Osteoblast (primary cell): ENCODE results near the gene HOXB13. TPM values are rescaled to one million over a fixed set of nuclear protein-coding genes. Genes with fewer than 3 reads are reported as not detected.

Experiments used
- DNase-seq: peaks from one replicate; pipeline ENCODE4 v3.0.0; 2011; ENCODE audit warnings: low spot score, mixed read lengths; ENCODE audit not compliant: insufficient read length; ENCODE audit errors: missing footprints
- H2AFZ ChIP-seq: 2 replicates; pipeline ENCODE4 v1.6.0; 2011; ENCODE audit warnings: mild to moderate bottlenecking, low read length
- H3K27ac ChIP-seq: 2 replicates; pipeline ENCODE4 v1.5.1; 2011; ENCODE audit warnings: mild to moderate bottlenecking, low read depth, low read length, moderate library complexity
- H3K27me3 ChIP-seq: 2 replicates; pipeline ENCODE4 v1.6.0; 2012; ENCODE audit warnings: mild to moderate bottlenecking, control low read depth, inconsistent platforms, low read length, moderate library complexity; ENCODE audit not compliant: insufficient read depth
- H3K36me3 ChIP-seq: 2 replicates; pipeline ENCODE4 v1.5.1; 2011; ENCODE audit warnings: mild to moderate bottlenecking, low read length, control low read depth, moderate library complexity; ENCODE audit not compliant: insufficient read depth
- H3K4me1 ChIP-seq: 2 replicates; pipeline ENCODE4 v1.5.1; 2011; ENCODE audit warnings: mild to moderate bottlenecking, low read length, control low read depth, moderate library complexity; ENCODE audit not compliant: insufficient read depth
- H3K4me2 ChIP-seq: 2 replicates; pipeline ENCODE4 v1.6.0; 2011; ENCODE audit warnings: mild to moderate bottlenecking, low read length; ENCODE audit not compliant: insufficient read depth
- H3K4me3 ChIP-seq: fragments of 200-600 bp; sonication (generic); 3 replicates; pipeline ENCODE4 v1.5.1; 2012; ENCODE audit warnings: mild to moderate bottlenecking, low read length, inconsistent platforms; ENCODE audit not compliant: insufficient read depth
- H3K79me2 ChIP-seq: 2 replicates; pipeline ENCODE4 v1.6.0; 2012; ENCODE audit warnings: mild to moderate bottlenecking, low read length, control low read depth, inconsistent platforms; ENCODE audit not compliant: insufficient read depth
- H3K9me3 ChIP-seq: 2 replicates; pipeline ENCODE4 v1.5.1; 2011; ENCODE audit warnings: low read depth, low read length, control low read depth
- H4K20me1 ChIP-seq: 2 replicates; pipeline ENCODE4 v1.6.0; 2012; ENCODE audit warnings: mild to moderate bottlenecking, low read length, control low read depth; ENCODE audit not compliant: insufficient read depth
- small RNA-seq: library from RNA; depleted of rRNA; stranded (forward); fragments of <200 nt; gene quantifications from one replicate; pipeline ENCODE3, GENCODE V24; 2012
- total RNA-seq: library from RNA; depleted of rRNA; stranded (reverse); fragments of >200 nt; gene quantifications from 2 replicates; pipeline ENCODE4 v1.2.3, GENCODE V29; 2012
- TF ChIP-seq, protein P1 (sequence below): IDR thresholded peaks from 2 replicates; pipeline ENCODE4 v1.5.1; 2011; ENCODE audit warnings: mild to moderate bottlenecking, low read depth, low read length, moderate library complexity; ENCODE audit errors: extremely low read depth

HOXB13 gene
- total RNA-seq, 1 donor, result not detected

GRCh38 chr17:48678141-48678971 lies 50.2 kb downstream of the HOXB13 start:
- peaks cover 22% of the 10 kb centered on the region for H3K27me3 ChIP-seq
- H3K36me3 ChIP-seq, result no peaks in the 10 kb centered on the region
- no peaks in the 10 kb centered on the region for H3K9me3 ChIP-seq
- H3K4me3 ChIP-seq, result no peak overlapping the region
- DNase-seq, result peak; percentile 89
- TF ChIP-seq, protein P1, sequence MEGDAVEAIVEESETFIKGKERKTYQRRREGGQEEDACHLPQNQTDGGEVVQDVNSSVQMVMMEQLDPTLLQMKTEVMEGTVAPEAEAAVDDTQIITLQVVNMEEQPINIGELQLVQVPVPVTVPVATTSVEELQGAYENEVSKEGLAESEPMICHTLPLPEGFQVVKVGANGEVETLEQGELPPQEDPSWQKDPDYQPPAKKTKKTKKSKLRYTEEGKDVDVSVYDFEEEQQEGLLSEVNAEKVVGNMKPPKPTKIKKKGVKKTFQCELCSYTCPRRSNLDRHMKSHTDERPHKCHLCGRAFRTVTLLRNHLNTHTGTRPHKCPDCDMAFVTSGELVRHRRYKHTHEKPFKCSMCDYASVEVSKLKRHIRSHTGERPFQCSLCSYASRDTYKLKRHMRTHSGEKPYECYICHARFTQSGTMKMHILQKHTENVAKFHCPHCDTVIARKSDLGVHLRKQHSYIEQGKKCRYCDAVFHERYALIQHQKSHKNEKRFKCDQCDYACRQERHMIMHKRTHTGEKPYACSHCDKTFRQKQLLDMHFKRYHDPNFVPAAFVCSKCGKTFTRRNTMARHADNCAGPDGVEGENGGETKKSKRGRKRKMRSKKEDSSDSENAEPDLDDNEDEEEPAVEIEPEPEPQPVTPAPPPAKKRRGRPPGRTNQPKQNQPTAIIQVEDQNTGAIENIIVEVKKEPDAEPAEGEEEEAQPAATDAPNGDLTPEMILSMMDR, result peak; percentile 78
- no peak overlapping the region for H3K27ac ChIP-seq
- H2AFZ ChIP-seq, result peak overlapping the region; percentile 32
- no peaks in the 10 kb centered on the region for H4K20me1 ChIP-seq
- no peaks in the 10 kb centered on the region for H3K4me1 ChIP-seq
- no peaks in the 10 kb centered on the region for H3K79me2 ChIP-seq
- H3K4me2 ChIP-seq, result peak overlapping the region; percentile 33

DNA sequence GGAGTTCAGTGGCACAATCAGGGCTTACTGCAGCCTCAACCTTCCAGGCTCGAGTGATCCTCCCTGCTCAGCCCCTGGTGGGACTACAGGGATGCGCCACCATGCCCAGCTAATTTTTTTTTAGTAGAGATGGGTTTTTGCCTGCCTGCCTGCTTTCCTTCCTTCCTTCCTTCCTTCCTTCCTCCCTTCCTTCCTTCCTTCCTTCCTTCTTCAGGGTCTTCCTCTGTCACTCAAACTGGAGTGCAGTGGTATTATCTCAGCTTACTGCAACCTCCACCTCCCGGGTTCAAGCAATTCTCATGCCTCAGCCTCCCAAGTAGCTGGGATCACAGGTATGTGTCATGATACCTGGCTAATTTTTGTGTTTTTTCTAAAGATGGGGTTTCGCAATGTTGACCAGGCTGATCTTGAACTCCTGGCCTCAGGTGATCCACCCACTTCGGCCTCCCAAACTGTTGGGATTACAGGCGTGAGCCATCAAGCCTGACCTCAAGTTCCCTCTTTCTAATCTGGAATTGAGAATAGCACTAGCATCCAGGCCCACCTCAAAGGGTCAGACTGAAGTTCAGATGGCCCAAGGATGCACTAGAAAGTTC lies 51.5 kb downstream of the HOXB13 start:
- Histone ChIP-seq H3K36me3 (no peaks in the 10 kb centered on the region), H4K20me1 (no peaks in the 10 kb centered on the region), H2AFZ (no peak overlapping the region), H3K4me3 (no peak overlapping the region), H3K79me2 (no peaks in the 10 kb centered on the region), H3K9me3 (no peaks in the 10 kb centered on the region), H3K4me2 (no peak overlapping the region), H3K27me3 (peaks cover 22% of the 10 kb centered on the region), H3K4me1 (peaks cover under 1% of the 10 kb centered on the region), H3K27ac (no peak overlapping the region)
- no peak for DNase-seq
- TF ChIP-seq, protein P1, result no peak

Small RNAs within 50 kb of the gene (small RNA-seq; reads per million reads assigned to genes)
- not detected for gene AC091179.2
- gene COX6B1P2, result not detected
- gene MIR3185, result not detected
- not detected for gene RF02132
- not detected for gene RF02133
- not detected for gene RN7SL125P

Other genes starting within 250 kb of the HOXB13 start
- not detected in 2 replicates for gene HOXB1, start 197.7 kb downstream of the HOXB13 start, total RNA-seq
- 2.1 and 3.3 TPM in 2 replicates for gene HOXB2, start 183.6 kb downstream of the HOXB13 start, total RNA-seq
- 0.29 and 0.36 TPM in 2 replicates for gene HOXB4, start 150.4 kb downstream of the HOXB13 start, total RNA-seq
- 1.5 and 1.8 TPM in 2 replicates for gene HOXB3, start 138.5 kb downstream of the HOXB13 start, total RNA-seq
- gene HOXB5, start 135.0 kb downstream of the HOXB13 start, total RNA-seq, result not detected in 2 replicates
- 0.59 and 0.72 TPM in 2 replicates for gene HOXB6, start 123.8 kb downstream of the HOXB13 start, total RNA-seq
- 0.36 TPM in 1 of 2 replicates, not detected in the other for gene HOXB7, start 117.7 kb downstream of the HOXB13 start, total RNA-seq
- not detected in 2 replicates for gene HOXB8, start 113.5 kb downstream of the HOXB13 start, total RNA-seq
- not detected in 2 replicates for gene HOXB9, start 102.4 kb downstream of the HOXB13 start, total RNA-seq
- gene PRAC1, start 6.2 kb downstream of the HOXB13 start, total RNA-seq, result 0.88 TPM in 1 of 2 replicates, not detected in the other
- gene PRAC2, start 5.6 kb downstream of the HOXB13 start, total RNA-seq, result not detected in 2 replicates
- not detected in 2 replicates for gene TTLL6, start 88.5 kb upstream of the HOXB13 start, total RNA-seq
- gene CALCOCO2, start 102.3 kb upstream of the HOXB13 start, total RNA-seq, result 103 and 105 TPM in 2 replicates
- gene ATP5MC1, start 164.0 kb upstream of the HOXB13 start, total RNA-seq, result 17.4 and 21.7 TPM in 2 replicates
- 91.3 and 98.8 TPM in 2 replicates for gene UBE2Z, start 179.7 kb upstream of the HOXB13 start, total RNA-seq
- gene SNF8, start 216.1 kb upstream of the HOXB13 start, total RNA-seq, result 63.7 and 72.5 TPM in 2 replicates
- gene GIP, start 239.8 kb upstream of the HOXB13 start, total RNA-seq, result not detected in 2 replicates